Epithelial cell of proximal tubule (primary cell): ENCODE results near the gene TCF7L2. TPM values are rescaled to one million over a fixed set of nuclear protein-coding genes. Genes with fewer than 3 reads are reported as not detected.

ENCODE experiments used
- DNase-seq: peaks from one replicate; pipeline ENCODE4 v3.0.0-alpha.2; 2011; ENCODE audit warnings: low read depth
- H3K4me3 ChIP-seq: 2 replicates; pipeline ENCODE4 v1.5.1; 2011; ENCODE audit warnings: low read depth, mild to moderate bottlenecking, low read length
- CTCF ChIP-seq: conservative IDR thresholded peaks from 2 replicates; pipeline ENCODE4 v1.5.1; 2012; ENCODE audit warnings: low read depth, mild to moderate bottlenecking, low read length
- total RNA-seq: library from RNA; depleted of rRNA; stranded (reverse); fragments of >200 nt; gene quantifications from 2 replicates; pipeline ENCODE4 v1.2.3, GENCODE V29; 2015

The TCF7L2 gene
- total RNA-seq, 1 donor from 2014 or later, result 5.4 TPM

- TF ChIP-seq CTCF, result no peak
- no peak overlapping the region for H3K4me3 ChIP-seq
- no peak for DNase-seq
These were observed 165.5 kb downstream of the TCF7L2 start for GRCh38 chr10:113115556-113115955.

- H3K4me3 ChIP-seq, result no peak overlapping the region
- DNase-seq, result no peak
- TF ChIP-seq CTCF, result no peak
These were observed 168.8 kb downstream of the TCF7L2 start for GRCh38 chr10:113118882-113119281.

GRCh38 chr10:113119801-113120200 is 169.8 kb downstream of the TCF7L2 start:
- TF ChIP-seq CTCF, result no peak
- DNase-seq, result no peak

GRCh38 chr10:113121153-113121552 is 171.1 kb downstream of the TCF7L2 start:
- H3K4me3 ChIP-seq, result no peak overlapping the region
- no peak for TF ChIP-seq CTCF
- no peak for DNase-seq

More at GRCh38 chr10:113119801-113120200, 169.8 kb downstream of the TCF7L2 start:
- no peak overlapping the region for H3K4me3 ChIP-seq

GRCh38 chr10:113122947-113123346 is 172.9 kb downstream of the TCF7L2 start:
- no peak for DNase-seq
- TF ChIP-seq CTCF, result no peak

GRCh38 chr10:113124724-113125123 is 174.7 kb downstream of the TCF7L2 start:
- H3K4me3 ChIP-seq, result no peak overlapping the region
- no peak for TF ChIP-seq CTCF
- no peak for DNase-seq

More at GRCh38 chr10:113122947-113123346, 172.9 kb downstream of the TCF7L2 start:
- no peak overlapping the region for H3K4me3 ChIP-seq

GRCh38 chr10:113125612-113126011 is 175.6 kb downstream of the TCF7L2 start:
- no peak for DNase-seq
- no peak for TF ChIP-seq CTCF
- no peak overlapping the region for H3K4me3 ChIP-seq
